Endothelial cell (in vitro differentiated cells): ENCODE results near the gene DYRK1A. TPM values are rescaled to one million over a fixed set of nuclear protein-coding genes. Genes with fewer than 3 reads are reported as not detected.

Experiments used
- DNase-seq: peaks from one replicate; pipeline ENCODE4 v3.0.0; 2021; ENCODE audit warnings: low spot score
- H3K27ac Mint-ChIP-seq: one replicate; pipeline ENCODE4 v1.8.0; 2021; ENCODE audit warnings: mixed read lengths, inconsistent platforms; ENCODE audit not compliant: unreplicated experiment
- H3K27me3 Mint-ChIP-seq: one replicate; pipeline ENCODE4 v1.8.0; 2021; ENCODE audit warnings: mild to moderate bottlenecking, moderate library complexity, mixed read lengths, inconsistent platforms; ENCODE audit not compliant: unreplicated experiment
- H3K36me3 Mint-ChIP-seq: one replicate; pipeline ENCODE4 v1.8.0; 2021; ENCODE audit warnings: mild to moderate bottlenecking, low read depth, mixed read lengths, inconsistent platforms; ENCODE audit not compliant: unreplicated experiment
- H3K4me1 Mint-ChIP-seq: one replicate; pipeline ENCODE4 v1.8.0; 2021; ENCODE audit warnings: mild to moderate bottlenecking, mixed read lengths, inconsistent platforms; ENCODE audit not compliant: unreplicated experiment
- H3K4me3 Mint-ChIP-seq: one replicate; pipeline ENCODE4 v1.8.0; 2021; ENCODE audit warnings: mild to moderate bottlenecking, mixed read lengths, inconsistent platforms; ENCODE audit not compliant: unreplicated experiment
- H3K9me3 Mint-ChIP-seq: one replicate; pipeline ENCODE4 v1.8.0; 2021; ENCODE audit warnings: mixed read lengths, inconsistent platforms; ENCODE audit not compliant: unreplicated experiment
- CTCF ChIP-seq: fragments of 200-600 bp; sonication (generic); IDR thresholded peaks from one replicate; pipeline ENCODE4 v1.5.0; 2021; ENCODE audit warnings: antibody characterized with exemption; ENCODE audit not compliant: unreplicated experiment
- total RNA-seq: library from RNA; stranded (reverse); fragmentation: NEBNext Ultra II Directional; extraction: Animal tissue kit (Norgen Biotek cat#: 25700); gene quantifications from one replicate; pipeline ENCODE4 v1.2.1, GENCODE V29; 2021; ENCODE audit not compliant: unreplicated experiment

The DYRK1A gene
- total RNA-seq, 1 donor from 2014 or later = 87.5 TPM

DNA sequence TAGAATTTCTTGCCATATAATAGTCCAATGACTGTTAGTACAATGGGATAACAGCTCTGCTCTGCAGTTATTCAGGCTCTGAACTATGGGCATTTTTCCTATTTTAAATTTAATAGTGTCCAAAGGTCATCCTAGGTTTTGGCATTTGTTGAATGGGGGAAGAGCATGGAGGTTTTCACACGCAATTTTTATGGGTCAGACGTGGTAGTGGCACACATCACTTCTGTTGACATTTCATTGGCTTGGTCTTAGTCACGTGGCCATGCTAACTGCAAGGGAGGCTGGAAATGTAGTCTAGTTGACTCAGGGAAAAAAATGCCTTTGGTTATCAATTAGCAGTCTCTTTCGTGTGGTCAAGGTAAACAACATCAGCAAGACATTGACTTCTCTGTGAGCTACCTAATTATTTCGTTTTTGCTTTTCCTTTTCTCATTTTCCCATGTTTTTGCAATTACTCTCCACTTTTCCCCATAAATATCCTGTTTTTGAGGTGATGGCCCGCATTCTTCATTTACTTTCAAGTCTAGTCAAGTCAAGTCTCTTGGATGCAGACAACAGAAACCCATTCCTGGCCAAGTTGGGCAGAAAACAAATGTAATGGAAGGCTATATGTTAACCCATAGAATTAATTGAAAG is 82.8 kb downstream of the DYRK1A start:
- peak overlapping the region; percentile 13 for H3K27ac Mint-ChIP-seq
- H3K4me1 Mint-ChIP-seq = peaks cover 48% of the 10 kb centered on the region
- H3K9me3 Mint-ChIP-seq = no peaks in the 10 kb centered on the region
- no peak for DNase-seq
- peaks cover 5% of the 10 kb centered on the region for H3K27me3 Mint-ChIP-seq
- H3K4me3 Mint-ChIP-seq = no peak overlapping the region
- H3K36me3 Mint-ChIP-seq = peaks cover 10% of the 10 kb centered on the region
- TF ChIP-seq CTCF = no peak

DNA sequence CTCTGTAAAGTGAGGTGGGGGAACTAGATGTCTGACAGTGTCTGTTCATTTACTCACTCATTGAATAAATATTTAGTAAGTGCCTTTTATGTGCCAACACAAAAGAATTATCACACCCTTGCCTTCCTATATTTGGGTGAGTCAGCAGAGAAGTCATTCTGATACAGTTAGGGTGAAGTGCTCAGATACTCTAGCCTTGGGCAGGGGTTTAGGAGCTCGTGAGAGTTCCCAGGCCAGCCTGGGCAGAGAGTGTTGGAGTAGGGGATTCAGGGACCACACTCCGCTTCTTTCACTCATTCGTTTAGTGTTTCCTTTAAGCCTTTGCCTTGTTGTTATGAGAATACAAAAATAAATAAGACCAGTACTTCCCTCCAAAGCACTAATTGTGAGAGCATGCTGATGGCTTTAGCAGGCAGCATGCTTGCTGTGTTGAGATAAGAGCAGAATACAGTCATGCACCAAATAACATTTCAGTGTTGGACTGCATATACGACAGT is 83.9 kb downstream of the DYRK1A start:
- Mint-ChIP-seq H3K27ac (peak overlapping the region; percentile 31), H3K4me3 (no peak overlapping the region), H3K4me1 (peaks cover 48% of the 10 kb centered on the region), H3K27me3 (peaks cover 5% of the 10 kb centered on the region), H3K36me3 (peaks cover 7% of the 10 kb centered on the region), H3K9me3 (no peaks in the 10 kb centered on the region)
- DNase-seq = no peak
- no peak for TF ChIP-seq CTCF

GRCh38 chr21:37451446-37451845 is 84.9 kb downstream of the DYRK1A start:
- Mint-ChIP-seq H3K9me3 (no peaks in the 10 kb centered on the region), H3K4me1 (peaks cover 49% of the 10 kb centered on the region), H3K27me3 (peaks cover 6% of the 10 kb centered on the region), H3K27ac (no peak overlapping the region), H3K36me3 (peaks cover 7% of the 10 kb centered on the region), H3K4me3 (no peak overlapping the region)
- DNase-seq = no peak
- no peak for TF ChIP-seq CTCF

- Mint-ChIP-seq H3K27ac (peak overlapping the region; percentile 37), H3K36me3 (peaks cover 7% of the 10 kb centered on the region), H3K4me3 (no peak overlapping the region), H3K9me3 (no peaks in the 10 kb centered on the region), H3K27me3 (peaks cover 6% of the 10 kb centered on the region), H3K4me1 (peaks cover 45% of the 10 kb centered on the region)
- DNase-seq = no peak
- no peak for TF ChIP-seq CTCF
Measured at GRCh38 chr21:37452227-37452626, 85.7 kb downstream of the DYRK1A start.

GRCh38 chr21:37453350-37453749 is 86.8 kb downstream of the DYRK1A start:
- Mint-ChIP-seq H3K27me3 (peaks cover 6% of the 10 kb centered on the region), H3K27ac (no peak overlapping the region), H3K4me3 (no peak overlapping the region), H3K36me3 (peaks cover 7% of the 10 kb centered on the region), H3K4me1 (peaks cover 49% of the 10 kb centered on the region), H3K9me3 (no peaks in the 10 kb centered on the region)
- TF ChIP-seq CTCF = no peak
- no peak for DNase-seq
